ENCODE measurements around the gene RAPGEF6.
"Not testable (repeated sequence)": the region's sequence is repeated elsewhere in the genome, so short reads cannot be mapped to it uniquely, and the experiment has no call there.

RAPGEF6 gene

DNA sequence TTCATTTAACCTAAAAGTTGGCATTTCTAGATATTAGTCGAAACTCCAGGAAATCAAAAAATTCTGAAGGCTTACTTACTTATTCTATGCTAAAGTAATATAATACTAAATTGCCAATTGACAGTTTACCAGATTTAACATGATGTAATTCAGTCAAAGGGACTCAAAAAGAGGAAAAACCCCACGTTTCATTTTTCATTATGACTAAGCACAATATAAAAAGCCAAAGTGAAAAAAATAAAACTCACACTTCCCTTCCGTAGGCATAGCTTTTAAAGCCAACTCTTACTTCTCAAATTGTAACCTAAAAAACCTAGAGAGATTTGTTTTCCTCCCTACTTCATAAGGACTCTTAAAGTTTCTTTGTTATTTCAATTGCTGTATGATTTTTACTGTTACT lies 146.6 kb downstream of the RAPGEF6 start:
- TF ChIP-seq CTCF (IDR thresholded peaks at IDR 0.05; ENCODE audit: extremely low read depth, insufficient read depth, missing control alignments): no peak

GRCh38 chr5:131487371-131487770 lies 147.7 kb downstream of the RAPGEF6 start:
- in situ Hi-C loops (cut with MboI; ENCODE audit: low pct_unique_long_range_greater_than_20kb, low sequenced_read_pairs, unreplicated experiment); DNase-seq (ENCODE audit: low spot score): not testable (repeated sequence)

More for the DNA sequence above, 146.6 kb downstream of the RAPGEF6 start:
- in situ Hi-C loops (cut with MboI; ENCODE audit: low pct_unique_long_range_greater_than_20kb, low sequenced_read_pairs, unreplicated experiment): no loop called here
- DNase-seq (ENCODE audit: low spot score): peak; percentile 42

DNA sequence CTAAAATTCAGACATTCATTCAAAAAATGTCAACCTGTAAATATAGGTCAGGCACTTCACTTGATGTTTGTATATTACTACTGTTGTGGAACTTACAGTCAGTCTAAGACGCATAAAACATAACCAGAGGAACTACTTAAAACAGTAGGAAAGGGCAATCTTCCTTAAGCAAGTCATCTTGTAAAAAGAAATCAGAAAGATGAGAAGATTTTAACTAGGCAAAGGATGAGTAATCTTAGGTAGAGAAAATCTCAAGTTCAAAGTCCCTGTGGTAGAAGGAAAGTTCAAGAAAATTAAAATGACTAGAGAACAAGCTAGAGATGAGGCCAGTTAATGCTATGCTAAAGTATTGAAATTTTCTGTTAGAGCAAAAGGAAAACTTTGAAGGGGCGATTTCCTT lies 152.4 kb downstream of the RAPGEF6 start:
- in situ Hi-C loops (cut with MboI; ENCODE audit: low pct_unique_long_range_greater_than_20kb, low sequenced_read_pairs, unreplicated experiment): no loop called here
- TF ChIP-seq CTCF (IDR thresholded peaks at IDR 0.05; ENCODE audit: extremely low read depth, insufficient read depth, missing control alignments): no peak
- DNase-seq (ENCODE audit: low spot score): no peak

GRCh38 chr5:131481569-131481968 lies 153.5 kb downstream of the RAPGEF6 start:
- TF ChIP-seq CTCF (IDR thresholded peaks at IDR 0.05; ENCODE audit: extremely low read depth, insufficient read depth, missing control alignments): no peak
- no peak for DNase-seq (ENCODE audit: low spot score)
- in situ Hi-C loops (cut with MboI; ENCODE audit: low pct_unique_long_range_greater_than_20kb, low sequenced_read_pairs, unreplicated experiment): no loop called here

GRCh38 chr5:131475541-131475941 lies 159.5 kb downstream of the RAPGEF6 start:
- in situ Hi-C loops (cut with MboI; ENCODE audit: low pct_unique_long_range_greater_than_20kb, low sequenced_read_pairs, unreplicated experiment): no loop called here
- DNase-seq (ENCODE audit: low spot score): no peak

DNA sequence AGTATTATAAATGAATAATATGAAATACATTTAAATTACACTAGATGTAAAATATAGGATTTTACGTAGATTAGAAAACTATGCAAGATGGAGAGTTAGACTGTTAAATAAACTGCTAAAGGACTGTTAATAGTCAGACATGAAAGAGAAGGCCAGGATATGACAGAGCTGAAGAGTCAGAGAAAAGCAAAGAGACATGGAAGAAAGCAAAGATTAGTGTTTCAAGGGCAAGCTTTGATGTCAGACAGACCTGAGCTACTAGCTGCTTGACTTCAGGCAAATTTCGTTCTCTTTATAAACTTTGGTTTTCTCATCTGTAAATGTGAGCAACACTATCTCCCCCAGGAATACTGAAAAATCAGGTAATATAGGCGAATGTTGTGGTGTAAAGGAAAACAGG lies 161.3 kb downstream of the RAPGEF6 start:
- TF ChIP-seq CTCF (IDR thresholded peaks at IDR 0.05; ENCODE audit: extremely low read depth, insufficient read depth, missing control alignments): no peak
- DNase-seq (ENCODE audit: low spot score): no peak
- in situ Hi-C loops (cut with MboI; ENCODE audit: low pct_unique_long_range_greater_than_20kb, low sequenced_read_pairs, unreplicated experiment): no loop called here

More at GRCh38 chr5:131475541-131475941, 159.5 kb downstream of the RAPGEF6 start:
- no peak for TF ChIP-seq CTCF (IDR thresholded peaks at IDR 0.05; ENCODE audit: extremely low read depth, insufficient read depth, missing control alignments)

GRCh38 chr5:131466171-131466766 lies 168.8 kb downstream of the RAPGEF6 start:
- DNase-seq (ENCODE audit: low spot score): no peak
- no peak for TF ChIP-seq CTCF (IDR thresholded peaks at IDR 0.05; ENCODE audit: extremely low read depth, insufficient read depth, missing control alignments)

More at GRCh38 chr5:131466171-131466766, 168.8 kb downstream of the RAPGEF6 start:
- in situ Hi-C loops (cut with MboI; ENCODE audit: low pct_unique_long_range_greater_than_20kb, low sequenced_read_pairs, unreplicated experiment): no loop called here

Data from GM13977 (cell line).